Measurements from ENCODE around the gene ABHD15.
"Not testable (repeated sequence)": the region's sequence is repeated elsewhere in the genome, so short reads cannot be mapped to it uniquely, and the experiment has no call there.

The ABHD15 gene

DNA sequence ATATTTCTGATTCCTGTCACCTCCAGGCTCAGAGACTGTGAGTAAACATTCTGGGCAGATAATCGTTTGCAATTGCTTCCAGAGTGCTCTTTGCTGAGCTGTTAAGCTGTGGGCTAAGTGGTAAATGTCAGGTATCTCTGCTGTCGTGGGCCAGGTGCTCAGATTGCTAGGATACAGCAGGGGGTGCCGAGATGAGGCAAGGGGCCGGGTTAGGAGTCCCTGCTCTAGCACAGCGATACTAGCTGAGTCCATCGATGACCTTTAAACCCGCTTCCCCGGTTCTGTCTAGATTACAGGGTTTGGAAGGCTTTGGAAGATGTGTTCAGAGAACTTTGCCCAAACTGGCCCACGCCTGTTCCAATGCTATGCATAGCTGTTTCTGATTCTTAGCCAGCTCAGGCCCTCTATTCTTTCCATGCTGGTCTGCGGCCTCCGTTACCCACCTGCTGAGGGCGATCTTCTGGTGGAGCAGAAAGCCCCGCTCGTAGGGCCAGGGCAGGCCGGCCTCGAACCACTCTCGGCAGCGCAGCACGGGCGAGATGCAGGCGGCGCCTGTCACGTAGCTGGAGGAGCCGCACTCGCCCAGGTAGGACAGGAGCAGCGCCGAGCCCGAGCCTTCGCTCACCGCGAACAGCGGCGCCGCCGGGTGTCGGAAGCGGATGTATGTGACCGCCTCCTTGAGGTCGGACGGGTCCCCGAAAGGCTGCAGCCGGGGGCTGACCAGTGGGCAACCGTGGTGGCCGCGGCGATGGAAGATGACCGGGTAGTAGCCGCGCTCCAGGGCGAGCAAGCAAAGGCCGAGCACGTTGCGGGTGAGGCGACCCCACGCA, 979 bp downstream of the ABHD15 start:
- DNase-seq (ENCODE audit: extremely low spot score), result peak; percentile 62
- ChIA-PET CTCF (interaction anchor here (0.8 to 12.2 kb wide), 14 partner anchors 9 to 420 kb away, joined by 3 to 94 read pairs (median 4); no protein-coding TSS in a partner anchor), POLR2A (interaction anchor here (0.8 kb wide), 1 partner anchor 12 kb away, joined by 3 read pairs; no protein-coding TSS in a partner anchor)
- TF ChIP-seq, protein P1, sequence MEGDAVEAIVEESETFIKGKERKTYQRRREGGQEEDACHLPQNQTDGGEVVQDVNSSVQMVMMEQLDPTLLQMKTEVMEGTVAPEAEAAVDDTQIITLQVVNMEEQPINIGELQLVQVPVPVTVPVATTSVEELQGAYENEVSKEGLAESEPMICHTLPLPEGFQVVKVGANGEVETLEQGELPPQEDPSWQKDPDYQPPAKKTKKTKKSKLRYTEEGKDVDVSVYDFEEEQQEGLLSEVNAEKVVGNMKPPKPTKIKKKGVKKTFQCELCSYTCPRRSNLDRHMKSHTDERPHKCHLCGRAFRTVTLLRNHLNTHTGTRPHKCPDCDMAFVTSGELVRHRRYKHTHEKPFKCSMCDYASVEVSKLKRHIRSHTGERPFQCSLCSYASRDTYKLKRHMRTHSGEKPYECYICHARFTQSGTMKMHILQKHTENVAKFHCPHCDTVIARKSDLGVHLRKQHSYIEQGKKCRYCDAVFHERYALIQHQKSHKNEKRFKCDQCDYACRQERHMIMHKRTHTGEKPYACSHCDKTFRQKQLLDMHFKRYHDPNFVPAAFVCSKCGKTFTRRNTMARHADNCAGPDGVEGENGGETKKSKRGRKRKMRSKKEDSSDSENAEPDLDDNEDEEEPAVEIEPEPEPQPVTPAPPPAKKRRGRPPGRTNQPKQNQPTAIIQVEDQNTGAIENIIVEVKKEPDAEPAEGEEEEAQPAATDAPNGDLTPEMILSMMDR (IDR thresholded peaks at IDR 0.05; ENCODE audit: control extremely low read depth, extremely low read depth, low read depth, missing control alignments), result peak; percentile 15

DNA sequence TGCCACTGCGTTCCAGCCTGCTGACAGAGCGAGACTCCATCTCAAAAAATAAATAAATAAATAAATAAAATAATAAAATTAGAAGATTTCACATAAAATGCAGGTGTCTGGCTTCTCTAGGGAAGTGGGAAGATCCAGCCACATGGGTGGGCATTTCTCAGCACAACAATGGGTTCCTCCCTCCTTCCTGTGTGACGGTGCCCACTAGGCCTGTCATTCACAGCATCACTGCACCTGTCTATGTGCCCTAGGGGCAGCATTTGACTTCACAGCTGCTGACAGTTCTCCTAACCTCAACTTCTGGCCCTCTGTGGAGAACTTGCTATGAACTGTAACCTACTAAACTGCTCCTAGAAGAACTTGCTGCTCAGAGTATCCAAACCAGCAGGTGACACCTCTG, 3.0 kb downstream of the ABHD15 start:
- TF ChIP-seq, protein P1 (IDR thresholded peaks at IDR 0.05; ENCODE audit: control extremely low read depth, extremely low read depth, low read depth, missing control alignments), result no peak
- no peak for DNase-seq (ENCODE audit: extremely low spot score)
- ChIA-PET POLR2A (no interaction called here), CTCF (interaction anchor here (0.6 to 12.2 kb wide), 4 partner anchors 9 to 193 kb away, joined by 3 to 94 read pairs (median 5); no protein-coding TSS in a partner anchor)

DNA sequence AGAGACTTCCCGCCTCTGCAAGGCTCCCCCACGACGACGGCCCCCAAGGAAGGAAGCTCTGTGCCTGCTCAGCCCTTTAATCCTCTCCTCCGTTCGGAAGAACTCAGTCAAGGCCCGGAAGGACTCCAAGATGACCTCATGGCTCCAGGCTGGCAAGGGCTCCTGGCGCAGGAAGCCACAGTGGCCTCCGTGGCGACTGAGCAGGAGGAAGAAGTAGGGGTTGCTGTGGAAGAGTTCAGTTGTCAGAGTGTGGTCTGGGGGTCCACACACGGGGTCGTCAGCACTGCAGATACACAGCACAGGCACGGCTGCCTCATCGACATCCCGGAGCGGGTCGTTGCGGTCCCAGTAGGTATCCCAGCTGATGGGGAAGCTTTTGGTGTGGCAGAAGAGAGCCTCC, 4.2 kb downstream of the ABHD15 start:
- DNase-seq (ENCODE audit: extremely low spot score), result no peak
- CTCF ChIA-PET, result interaction anchor here (1.3 to 3.3 kb wide), 5 partner anchors 8 to 192 kb away, joined by 3 to 12 read pairs (median 4); no protein-coding TSS in a partner anchor
- TF ChIP-seq, protein P1 (IDR thresholded peaks at IDR 0.05; ENCODE audit: control extremely low read depth, extremely low read depth, low read depth, missing control alignments), result no peak
- POLR2A ChIA-PET, result no interaction called here

DNA sequence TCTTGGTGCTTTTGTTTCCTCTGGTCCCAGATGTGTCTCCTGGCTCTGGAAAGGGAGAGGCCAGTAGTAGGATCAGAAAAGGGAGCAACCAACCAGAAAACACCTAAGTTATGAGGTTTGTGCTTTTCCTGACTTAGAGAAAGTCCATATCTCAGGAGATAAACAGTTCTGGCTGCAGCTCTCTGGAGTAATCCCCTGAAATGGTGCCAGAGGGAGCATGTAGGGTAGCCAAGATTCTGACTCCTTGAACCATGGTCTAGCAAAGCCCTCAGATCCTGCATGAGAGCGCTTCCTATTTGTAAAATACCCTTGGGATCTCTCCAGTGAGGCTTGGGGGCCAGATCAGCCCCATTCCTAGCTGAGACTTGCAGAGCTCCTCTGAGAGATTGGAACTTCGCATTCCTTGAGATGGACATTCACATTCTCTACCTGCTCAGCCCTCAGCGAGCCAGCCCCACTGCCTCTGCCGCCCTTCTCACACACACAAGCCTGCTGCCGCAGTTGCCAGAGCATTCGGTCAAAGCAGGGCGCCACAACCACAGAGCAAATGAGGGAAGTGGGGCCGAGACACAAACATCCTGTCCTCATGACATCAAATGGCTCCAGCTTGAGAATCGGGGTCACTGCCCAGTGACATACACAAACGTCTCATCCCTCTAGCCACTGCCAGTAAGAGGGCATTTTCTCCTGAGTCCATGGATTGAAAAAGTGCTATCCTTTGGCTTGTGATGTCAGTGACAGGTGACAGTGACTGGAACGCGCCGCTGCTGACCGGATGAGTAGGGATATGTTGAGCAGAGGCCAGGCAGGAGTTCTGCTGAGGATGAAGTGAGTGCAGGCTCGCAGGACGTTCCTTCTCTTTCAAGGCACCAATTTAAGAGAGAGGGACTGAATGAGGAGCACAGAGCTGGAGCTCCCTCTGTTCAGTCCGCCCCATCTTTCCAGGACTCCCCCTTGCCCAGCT, 5.0 kb downstream of the ABHD15 start:
- no peak for DNase-seq (ENCODE audit: extremely low spot score)
- ChIA-PET POLR2A (no interaction called here), CTCF (interaction anchor here (1.1 to 3.3 kb wide), 7 partner anchors 9 to 192 kb away, joined by 3 to 12 read pairs (median 4); no protein-coding TSS in a partner anchor)
- TF ChIP-seq, protein P1 (IDR thresholded peaks at IDR 0.05; ENCODE audit: control extremely low read depth, extremely low read depth, low read depth, missing control alignments), result no peak

DNA sequence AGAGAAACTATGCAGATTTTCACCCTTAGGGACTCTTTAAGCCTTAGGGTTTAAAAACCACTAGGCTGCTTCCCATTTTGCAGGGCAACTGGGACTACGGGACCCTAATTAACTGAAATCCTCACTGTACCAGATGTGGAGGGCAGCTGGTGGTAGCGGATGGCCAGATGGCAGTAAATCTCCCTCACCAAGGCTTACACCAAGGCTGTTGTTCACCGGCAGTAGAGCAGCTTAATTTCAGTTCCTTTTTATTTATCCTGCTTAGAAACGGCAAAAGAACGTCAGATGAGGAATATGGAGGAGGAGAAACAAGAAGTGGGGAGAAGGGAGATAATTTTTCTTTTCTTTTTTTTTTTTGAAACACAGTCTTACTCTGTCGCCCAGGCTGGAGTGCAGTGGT, 6.5 kb downstream of the ABHD15 start:
- POLR2A ChIA-PET, result interaction anchor here (0.7 kb wide), 1 partner anchor 114 kb away, joined by 5 read pairs; no protein-coding TSS in a partner anchor
- TF ChIP-seq, protein P1 (IDR thresholded peaks at IDR 0.05; ENCODE audit: control extremely low read depth, extremely low read depth, low read depth, missing control alignments), result no peak
- no peak for DNase-seq (ENCODE audit: extremely low spot score)
- CTCF ChIA-PET, result interaction anchor here (0.9 to 3.3 kb wide), 8 partner anchors 12 to 195 kb away, joined by 3 to 12 read pairs (median 6); no protein-coding TSS in a partner anchor

DNA sequence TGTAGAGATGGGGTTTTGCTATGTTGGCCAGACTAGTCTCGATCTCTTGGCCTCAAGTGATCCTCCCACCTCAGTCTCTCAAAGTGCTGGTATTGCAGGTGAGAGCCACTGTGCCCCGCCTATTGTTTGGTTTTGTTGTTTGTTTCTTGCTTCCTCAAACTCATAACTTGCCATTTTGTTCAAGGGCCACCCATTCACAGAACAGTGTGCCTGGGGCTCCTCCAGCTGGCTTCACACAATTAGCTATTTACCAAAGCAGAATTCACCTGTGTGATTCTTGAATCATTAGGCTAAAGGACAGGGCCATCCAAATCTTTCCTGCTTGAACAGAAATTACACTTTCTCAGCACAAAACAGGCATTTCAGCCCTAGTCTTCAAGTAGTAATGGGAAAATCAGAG, 7.2 kb downstream of the ABHD15 start:
- TF ChIP-seq, protein P1 (IDR thresholded peaks at IDR 0.05; ENCODE audit: control extremely low read depth, extremely low read depth, low read depth, missing control alignments), result no peak
- CTCF ChIA-PET, result interaction anchor here (1.3 to 3.3 kb wide), 7 partner anchors 13 to 194 kb away, joined by 4 to 12 read pairs (median 8); no protein-coding TSS in a partner anchor
- no peak for DNase-seq (ENCODE audit: extremely low spot score)
- POLR2A ChIA-PET, result no interaction called here

DNA sequence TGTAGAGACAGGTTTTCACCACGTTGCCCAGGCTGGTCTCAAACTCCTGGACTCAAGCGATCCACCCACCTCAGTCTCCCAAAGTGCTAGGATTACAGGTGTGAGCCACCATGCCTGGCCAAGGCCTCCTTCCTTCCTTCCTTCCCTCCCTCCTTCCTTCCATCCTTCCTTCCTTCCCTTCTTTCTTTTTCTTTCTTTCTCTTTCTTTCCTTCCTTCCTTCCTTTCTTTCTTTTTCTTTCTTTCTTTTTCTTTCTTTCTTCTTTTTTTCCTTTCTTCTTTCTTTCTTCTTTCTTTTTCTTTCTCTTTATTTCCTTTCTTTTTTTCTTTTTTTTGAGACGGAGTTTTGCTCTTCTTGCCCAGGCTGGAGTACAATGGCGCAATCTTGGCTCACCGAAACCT, 8.7 kb downstream of the ABHD15 start:
- POLR2A ChIA-PET; DNase-seq (ENCODE audit: extremely low spot score): not testable (repeated sequence)
- CTCF ChIA-PET, result interaction anchor here (0.9 to 6.1 kb wide), 4 partner anchors 8 to 59 kb away, joined by 3 to 26 read pairs (median 6); partner anchors contain the start of gene ABHD15

Measured in GM10248 (cell line).